Loucy (cell line): ENCODE data around the gene NDUFV2.

Experiments
- EZH2phosphoT487 ChIP-seq: fragments of 200-600 bp; IDR thresholded peaks from 2 replicates; pipeline ENCODE4 v1.6.1; 2018; ENCODE audit warnings: antibody characterized with exemption, mild to moderate bottlenecking, moderate library complexity, borderline replicate concordance
- TF ChIP-seq, protein P1 (sequence below): fragments of 200-600 bp; sonication (generic); conservative IDR thresholded peaks from 2 replicates; pipeline ENCODE4 v1.5.1; 2014; ENCODE audit warnings: mild to moderate bottlenecking, antibody characterized with exemption, low read length

DNA sequence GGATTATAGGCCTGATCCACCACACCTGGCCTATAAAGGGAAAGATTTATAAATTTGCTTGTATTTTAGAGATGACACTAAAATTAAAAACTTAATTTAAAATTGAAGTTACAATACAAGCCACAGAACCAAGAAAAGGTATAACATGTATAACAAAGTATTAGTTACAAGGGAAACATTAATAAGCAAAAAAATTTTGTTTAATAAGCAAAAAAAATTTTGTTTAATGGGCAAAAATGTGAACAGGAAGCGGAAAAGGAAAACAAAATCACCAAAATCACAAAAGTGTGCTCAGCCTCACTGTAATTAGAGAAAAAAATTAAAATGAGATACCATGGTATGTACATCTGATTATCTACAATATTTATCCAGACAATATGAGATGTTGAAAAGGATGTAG, 15.9 kb upstream of the NDUFV2 start:
- TF ChIP-seq, protein P1, sequence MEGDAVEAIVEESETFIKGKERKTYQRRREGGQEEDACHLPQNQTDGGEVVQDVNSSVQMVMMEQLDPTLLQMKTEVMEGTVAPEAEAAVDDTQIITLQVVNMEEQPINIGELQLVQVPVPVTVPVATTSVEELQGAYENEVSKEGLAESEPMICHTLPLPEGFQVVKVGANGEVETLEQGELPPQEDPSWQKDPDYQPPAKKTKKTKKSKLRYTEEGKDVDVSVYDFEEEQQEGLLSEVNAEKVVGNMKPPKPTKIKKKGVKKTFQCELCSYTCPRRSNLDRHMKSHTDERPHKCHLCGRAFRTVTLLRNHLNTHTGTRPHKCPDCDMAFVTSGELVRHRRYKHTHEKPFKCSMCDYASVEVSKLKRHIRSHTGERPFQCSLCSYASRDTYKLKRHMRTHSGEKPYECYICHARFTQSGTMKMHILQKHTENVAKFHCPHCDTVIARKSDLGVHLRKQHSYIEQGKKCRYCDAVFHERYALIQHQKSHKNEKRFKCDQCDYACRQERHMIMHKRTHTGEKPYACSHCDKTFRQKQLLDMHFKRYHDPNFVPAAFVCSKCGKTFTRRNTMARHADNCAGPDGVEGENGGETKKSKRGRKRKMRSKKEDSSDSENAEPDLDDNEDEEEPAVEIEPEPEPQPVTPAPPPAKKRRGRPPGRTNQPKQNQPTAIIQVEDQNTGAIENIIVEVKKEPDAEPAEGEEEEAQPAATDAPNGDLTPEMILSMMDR = no peak
- TF ChIP-seq EZH2phosphoT487 = no peak
